NT2/D1 (cell line): ENCODE measurements around the gene LPIN3.

Source experiments
- SUZ12 ChIP-seq: IDR thresholded peaks from 2 replicates; pipeline ENCODE4 v1.6.1; 2011; ENCODE audit not compliant: insufficient read length, insufficient read depth; ENCODE audit errors: extremely low read depth
- YY1 ChIP-seq: IDR thresholded peaks from 2 replicates; pipeline ENCODE4 v1.6.1; 2011; ENCODE audit not compliant: insufficient read length, insufficient read depth
- ZNF274 ChIP-seq: IDR thresholded peaks from 2 replicates; pipeline ENCODE4 v1.6.1; 2011; ENCODE audit warnings: mild to moderate bottlenecking, low read depth, low read length

DNA sequence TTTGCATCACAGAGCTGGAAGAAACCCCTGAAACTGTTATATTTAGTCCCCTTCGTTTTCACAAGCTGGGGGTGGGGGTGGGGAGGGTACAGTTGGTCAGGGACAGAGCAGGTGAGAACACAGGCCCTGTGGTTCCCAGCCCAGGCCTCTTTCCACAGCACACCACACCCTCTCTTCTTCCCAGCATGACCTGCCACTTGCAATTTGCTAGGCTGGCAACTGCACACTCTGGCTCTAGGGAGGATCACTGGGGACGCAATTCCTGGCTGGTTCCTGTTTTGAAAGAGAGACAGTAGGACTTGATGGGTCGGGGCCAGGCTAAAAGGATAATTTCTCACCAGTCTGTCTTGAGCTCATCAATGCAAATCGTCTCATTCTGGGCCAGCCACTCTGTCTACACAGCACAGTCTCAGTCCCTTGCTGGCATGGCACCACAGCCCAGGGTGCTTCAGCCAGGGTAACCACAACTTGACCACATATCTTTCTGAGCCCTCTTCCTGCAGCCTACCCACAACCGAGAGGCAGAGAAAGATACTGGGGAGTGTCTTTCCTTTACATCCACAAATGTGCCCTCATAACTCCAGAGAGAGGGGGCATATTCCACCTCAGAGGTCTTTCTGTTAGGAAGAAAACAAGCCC is 67.7 kb downstream of the LPIN3 start:
- no peak for TF ChIP-seq SUZ12
- no peak for TF ChIP-seq YY1
- TF ChIP-seq ZNF274, result no peak
